ENCODE data around the gene CCN5.

The CCN5 gene

DNA sequence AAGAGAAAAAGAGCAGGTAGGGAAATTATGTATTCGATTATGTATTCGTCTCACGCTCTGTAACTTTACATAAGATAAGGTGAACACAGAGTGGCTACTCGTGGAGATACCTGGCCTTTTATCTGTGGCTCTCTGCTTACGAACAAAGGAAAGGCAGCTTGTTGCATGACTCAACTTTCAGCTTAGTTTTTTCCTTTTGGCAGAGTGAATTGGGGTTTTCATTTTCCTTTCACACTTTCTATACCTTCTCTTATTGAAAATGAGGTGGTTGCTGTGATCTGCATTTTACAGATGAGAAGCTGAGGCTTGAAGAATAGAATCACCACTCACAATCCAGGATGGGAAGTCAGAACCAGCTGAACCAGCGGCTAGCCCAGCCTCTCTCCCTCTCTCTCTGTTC is 17.2 kb downstream of the CCN5 start:
- TF ChIP-seq CTCF (IDR thresholded peaks at IDR 0.05; ENCODE audit: low read depth, low read length), result no peak

DNA sequence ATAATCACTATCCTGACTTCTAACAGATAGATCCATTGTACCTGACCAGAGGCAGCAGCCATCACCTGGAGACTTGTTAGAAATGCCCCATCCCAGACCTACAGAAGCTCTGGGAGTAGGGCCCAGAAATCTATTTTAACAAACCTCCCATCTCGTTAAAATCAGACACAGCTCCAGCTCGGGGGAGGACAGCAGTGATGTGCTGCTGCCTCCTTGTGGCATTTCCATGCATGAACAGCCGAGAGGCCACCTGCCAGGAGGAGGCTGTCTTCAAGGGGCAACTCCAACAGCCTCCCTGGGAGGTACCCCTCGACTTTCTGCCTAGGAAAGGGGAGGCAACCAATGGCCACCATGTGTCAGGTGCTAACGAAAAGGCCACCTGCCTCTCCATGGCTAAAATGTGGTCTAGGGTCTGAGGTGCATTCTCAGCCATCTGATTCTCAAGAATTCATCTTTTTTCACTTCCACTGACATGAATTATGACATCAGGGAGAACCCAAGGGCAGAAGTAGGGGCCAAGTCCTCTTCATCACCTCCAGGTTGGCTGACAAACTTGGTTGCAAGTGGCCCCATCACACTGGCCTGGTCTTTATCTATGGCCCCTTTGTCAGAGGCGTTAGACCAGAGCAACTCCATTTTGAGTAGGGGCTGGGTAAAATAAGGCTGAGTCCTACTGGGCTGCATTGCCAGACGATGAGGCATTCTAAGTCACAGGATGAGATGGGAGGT is 18.3 kb downstream of the CCN5 start:
- no peak overlapping the region for H3K4me3 ChIP-seq (ENCODE audit: low read depth, low read length)
- TF ChIP-seq CTCF (IDR thresholded peaks at IDR 0.05; ENCODE audit: low read depth, low read length), result peak; percentile 91

More for the DNA sequence above, 17.2 kb downstream of the CCN5 start:
- no peak overlapping the region for H3K4me3 ChIP-seq (ENCODE audit: low read depth, low read length)

DNA sequence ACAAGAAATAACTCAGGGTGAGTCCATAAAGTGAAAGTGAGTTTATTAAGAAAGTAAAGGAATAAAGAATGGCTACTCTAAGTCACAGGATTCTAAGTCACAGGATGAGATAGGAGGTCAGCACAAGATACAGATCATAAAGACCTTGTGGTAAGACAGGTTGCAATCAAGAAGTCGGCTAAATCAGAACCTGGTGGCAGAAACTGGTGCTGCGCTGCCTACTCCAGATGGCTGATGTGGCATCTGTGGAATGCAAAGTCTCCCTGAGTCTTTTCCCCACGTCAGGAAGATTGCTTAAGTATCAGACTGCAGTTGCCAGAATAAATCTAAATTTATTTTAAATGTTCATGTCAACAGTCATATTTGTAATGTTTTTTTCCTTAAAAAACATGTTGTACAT is 19.8 kb downstream of the CCN5 start:
- H3K4me3 ChIP-seq (ENCODE audit: low read depth, low read length), result no peak overlapping the region
- peak; percentile 33; the same call in 1 of the 2 replicates for TF ChIP-seq CTCF (IDR thresholded peaks at IDR 0.05; ENCODE audit: low read depth, low read length)

DNA sequence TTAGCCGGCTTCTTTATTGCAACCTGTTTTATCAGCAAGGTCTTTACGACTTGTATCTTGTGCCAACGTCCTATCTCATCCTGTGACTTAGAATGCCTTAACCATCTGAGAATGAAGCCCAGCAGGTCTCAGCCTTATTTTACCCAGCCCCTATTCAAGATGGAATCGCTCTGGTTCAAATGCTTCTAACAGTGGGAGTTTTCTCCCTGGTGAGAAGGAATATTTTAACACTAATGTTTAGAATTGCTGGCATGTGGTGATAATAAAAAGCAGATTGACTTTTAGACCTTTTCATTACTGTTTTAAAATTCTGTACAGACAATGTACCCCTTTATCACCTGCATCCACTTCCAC is 20.6 kb downstream of the CCN5 start:
- no peak for TF ChIP-seq CTCF (IDR thresholded peaks at IDR 0.05; ENCODE audit: low read depth, low read length)
- H3K4me3 ChIP-seq (ENCODE audit: low read depth, low read length), result no peak overlapping the region

DNA sequence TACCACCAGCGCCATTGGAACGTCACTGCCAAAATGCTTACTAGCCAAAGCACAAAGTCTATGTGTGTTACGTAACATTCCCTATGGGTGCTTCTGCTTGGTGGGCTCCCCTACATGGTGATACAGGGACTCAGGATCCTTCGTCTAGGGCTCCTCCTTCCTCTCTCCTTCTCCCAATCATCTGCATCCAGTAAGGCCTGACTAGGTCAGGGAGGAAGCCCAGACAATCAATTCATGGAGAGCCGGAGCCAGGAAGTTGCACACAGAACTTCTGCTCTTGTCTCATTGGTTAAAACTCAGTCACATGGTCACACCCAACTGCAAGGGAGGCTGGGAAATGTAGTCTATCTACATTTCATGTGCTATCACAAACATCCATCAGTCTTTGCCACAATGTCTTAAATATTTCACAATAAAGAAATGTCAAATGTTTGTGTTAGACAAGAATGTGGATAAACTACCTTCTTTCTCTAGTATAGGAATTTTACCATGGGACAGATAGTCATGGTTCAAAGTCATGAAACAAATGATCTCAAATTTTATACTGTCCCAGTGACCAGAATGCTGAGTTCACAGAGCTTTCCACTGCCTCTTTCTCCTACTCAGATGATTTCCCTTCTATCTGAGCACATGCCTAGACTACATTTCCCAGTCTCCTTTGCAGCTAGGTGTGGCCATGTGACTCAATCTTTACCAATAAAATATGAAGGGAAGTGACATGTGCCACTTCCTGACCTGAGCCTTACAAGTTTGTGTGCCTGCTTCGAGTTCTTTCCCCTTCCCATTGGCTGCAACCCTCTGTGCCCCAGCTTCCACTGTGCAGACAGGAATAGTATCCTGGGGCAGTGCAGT is 21.2 kb downstream of the CCN5 start:
- no peak for TF ChIP-seq CTCF (IDR thresholded peaks at IDR 0.05; ENCODE audit: low read depth, low read length)
- no peak overlapping the region for H3K4me3 ChIP-seq (ENCODE audit: low read depth, low read length)

DNA sequence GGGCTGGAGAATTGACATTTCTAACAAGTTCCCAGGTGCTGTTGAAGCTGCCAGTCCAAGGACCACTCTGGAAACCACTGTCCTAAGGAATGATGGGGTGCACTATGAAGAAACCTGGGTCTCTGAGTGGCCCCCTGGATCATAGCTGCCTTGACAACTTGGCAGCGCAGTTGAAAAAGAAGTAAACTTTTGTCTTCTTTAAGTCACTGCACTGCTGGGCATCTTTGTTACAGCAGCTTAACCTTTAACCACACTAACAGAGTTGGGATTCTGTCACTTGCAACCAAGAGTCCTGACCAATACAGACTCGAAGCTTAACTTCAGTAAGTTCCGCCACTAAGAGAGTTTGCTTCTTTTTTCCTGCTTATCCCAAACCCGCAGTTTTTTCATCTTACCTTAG is 21.9 kb downstream of the CCN5 start:
- no peak overlapping the region for H3K4me3 ChIP-seq (ENCODE audit: low read depth, low read length)
- no peak for TF ChIP-seq CTCF (IDR thresholded peaks at IDR 0.05; ENCODE audit: low read depth, low read length)

Measured in WI38 (cell line).